H9 (cell line): ENCODE data around the gene GALNT5. TPM values are rescaled to one million over a fixed set of nuclear protein-coding genes. Genes with fewer than 3 reads are reported as not detected.

Source experiments
- DNase-seq: peaks from one replicate; pipeline ENCODE4 v3.0.0-alpha.2; 2017
- H2AFZ ChIP-seq: one replicate; pipeline ENCODE4 v1.6.1; 2013; ENCODE audit warnings: mild to moderate bottlenecking, low read length, control low read depth, moderate library complexity
- H2AK5ac ChIP-seq: 2 replicates; pipeline ENCODE4 v1.6.1; 2013; ENCODE audit warnings: low read length, control low read depth, mixed read lengths; ENCODE audit not compliant: insufficient read length
- H2BK120ac ChIP-seq: one replicate; pipeline ENCODE4 v1.6.1; 2013; ENCODE audit warnings: low read depth, mild to moderate bottlenecking, low read length, control low read depth, inconsistent platforms; ENCODE audit not compliant: poor library complexity, severe bottlenecking
- H2BK12ac ChIP-seq: 2 replicates; pipeline ENCODE4 v1.6.1; 2013; ENCODE audit warnings: low read length, control low read depth, mixed read lengths, low read depth; ENCODE audit not compliant: insufficient read length
- H2BK15ac ChIP-seq: 2 replicates; pipeline ENCODE4 v1.6.1; 2013; ENCODE audit warnings: low read depth, low read length, control low read depth
- H2BK20ac ChIP-seq: one replicate; pipeline ENCODE4 v1.6.1; 2013; ENCODE audit warnings: low read depth, mild to moderate bottlenecking, low read length, control low read depth, inconsistent platforms; ENCODE audit not compliant: poor library complexity, severe bottlenecking
- H2BK5ac ChIP-seq: 2 replicates; pipeline ENCODE4 v1.6.1; 2013; ENCODE audit warnings: low read length, control low read depth, mixed read lengths; ENCODE audit not compliant: insufficient read length
- H3K14ac ChIP-seq: 2 replicates; pipeline ENCODE4 v1.6.1; 2013; ENCODE audit warnings: low read length, control low read depth; ENCODE audit not compliant: insufficient read depth
- H3K18ac ChIP-seq: 2 replicates; pipeline ENCODE4 v1.6.1; 2013; ENCODE audit warnings: low read depth, mild to moderate bottlenecking, mixed read lengths, low read length, control low read depth; ENCODE audit not compliant: insufficient read length
- H3K23ac ChIP-seq: 2 replicates; pipeline ENCODE4 v1.6.1; 2013; ENCODE audit warnings: low read length, control low read depth, mixed read lengths, low read depth; ENCODE audit not compliant: insufficient read length
- H3K23me2 ChIP-seq: 2 replicates; pipeline ENCODE4 v1.6.1; 2013; ENCODE audit warnings: low read depth, mild to moderate bottlenecking, mixed read lengths, low read length, control low read depth; ENCODE audit not compliant: insufficient read length, poor library complexity, severe bottlenecking
- H3K27ac ChIP-seq: 2 replicates; pipeline ENCODE4 v1.5.1; 2013; ENCODE audit warnings: low read length, control low read depth, mixed read lengths, low read depth; ENCODE audit not compliant: insufficient read length
- H3K27me3 ChIP-seq: 2 replicates; pipeline ENCODE4 v1.6.1; 2013; ENCODE audit warnings: low read length, control low read depth, inconsistent platforms; ENCODE audit not compliant: insufficient read depth
- H3K4ac ChIP-seq: 2 replicates; pipeline ENCODE4 v1.6.1; 2013; ENCODE audit warnings: low read depth, mild to moderate bottlenecking, control low read depth, inconsistent platforms, low read length, moderate library complexity
- H3K4me1 ChIP-seq: 2 replicates; pipeline ENCODE4 v1.6.1; 2013; ENCODE audit warnings: low read length, control low read depth, inconsistent platforms; ENCODE audit not compliant: insufficient read depth
- H3K4me2 ChIP-seq: 2 replicates; pipeline ENCODE4 v1.6.1; 2013; ENCODE audit warnings: low read length, control low read depth, mixed read lengths; ENCODE audit not compliant: insufficient read length, insufficient read depth
- H3K56ac ChIP-seq: 2 replicates; pipeline ENCODE4 v1.6.1; 2013; ENCODE audit warnings: low read depth, mild to moderate bottlenecking, mixed read lengths, low read length, control low read depth; ENCODE audit not compliant: insufficient read length
- H3K79me1 ChIP-seq: 2 replicates; pipeline ENCODE4 v1.6.1; 2013; ENCODE audit warnings: low read depth, mild to moderate bottlenecking, moderate library complexity, low read length, control low read depth, inconsistent platforms; ENCODE audit not compliant: insufficient read depth, poor library complexity, severe bottlenecking
- H3K79me2 ChIP-seq: 2 replicates; pipeline ENCODE4 v1.6.1; 2013; ENCODE audit warnings: low read length, control low read depth, inconsistent platforms; ENCODE audit not compliant: insufficient read depth
- H3K9ac ChIP-seq: 2 replicates; pipeline ENCODE4 v1.6.1; 2013; ENCODE audit warnings: low read length, control low read depth, mixed read lengths; ENCODE audit not compliant: insufficient read length; ENCODE audit errors: extremely low read depth
- H3K9me3 ChIP-seq: one replicate; pipeline ENCODE4 v1.6.1; 2013; ENCODE audit warnings: low read depth, low read length, inconsistent platforms; ENCODE audit not compliant: control insufficient read depth
- H3T11ph ChIP-seq: one replicate; pipeline ENCODE4 v1.6.1; 2013; ENCODE audit warnings: mild to moderate bottlenecking, low read length, control low read depth, inconsistent platforms
- H4K20me1 ChIP-seq: one replicate; pipeline ENCODE4 v1.6.1; 2013; ENCODE audit not compliant: control insufficient read depth, insufficient read length, insufficient read depth
- H4K5ac ChIP-seq: 2 replicates; pipeline ENCODE4 v1.6.1; 2013; ENCODE audit warnings: low read depth, mild to moderate bottlenecking, mixed read lengths, low read length, control low read depth; ENCODE audit not compliant: insufficient read length
- H4K8ac ChIP-seq: replicated peaks from 2 replicates; pipeline ENCODE4 v1.6.1; 2013; ENCODE audit warnings: low read length, control low read depth, mixed read lengths, low read depth; ENCODE audit not compliant: insufficient read length
- H4K91ac ChIP-seq: 2 replicates; pipeline ENCODE4 v1.6.1; 2013; ENCODE audit warnings: low read depth, mild to moderate bottlenecking, moderate library complexity, mixed read lengths, low read length, control low read depth; ENCODE audit not compliant: insufficient read length
- H3K27ac Mint-ChIP-seq, 3 experiments: 2 replicates in 2 of 3; 3 replicates in 1 of 3; pipeline ENCODE4 v1.8.0; 2020 to 2021; ENCODE audit warnings: mixed read lengths in 3 of 3, mild to moderate bottlenecking in 1 of 3, moderate library complexity in 1 of 3
- H3K27me3 Mint-ChIP-seq: 2 replicates; pipeline ENCODE4 v1.8.0; 2021; ENCODE audit warnings: low read depth, mild to moderate bottlenecking, moderate library complexity, mixed read lengths
- H3K36me3 Mint-ChIP-seq, 3 experiments: 2 replicates in 2 of 3; 3 replicates in 1 of 3; pipeline ENCODE4 v1.8.0; 2020 to 2021; ENCODE audit warnings: low read depth in 3 of 3, mixed read lengths in 3 of 3; ENCODE audit not compliant: insufficient read depth in 1 of 3
- H3K4me1 Mint-ChIP-seq, 2 experiments: 2 replicates each; pipeline ENCODE4 v1.8.0; 2020; ENCODE audit warnings: mixed read lengths in 2 of 2
- H3K4me3 Mint-ChIP-seq, 2 experiments: 2 replicates in 1 of 2; 3 replicates in 1 of 2; pipeline ENCODE4 v1.8.0; 2020 to 2021; ENCODE audit warnings: mild to moderate bottlenecking in 2 of 2, mixed read lengths in 2 of 2, moderate library complexity in 1 of 2
- H3K9me3 Mint-ChIP-seq, 2 experiments: 2 replicates in 1 of 2; 3 replicates in 1 of 2; pipeline ENCODE4 v1.8.0; 2020; ENCODE audit warnings: mild to moderate bottlenecking in 2 of 2, mixed read lengths in 2 of 2, moderate library complexity in 1 of 2
- CTCF ChIP-seq: fragments of 200-600 bp; sonication (generic); conservative IDR thresholded peaks from 3 replicates; pipeline ENCODE4 v1.8.0; 2021; ENCODE audit warnings: antibody characterized with exemption, mild to moderate bottlenecking
- WGBS: extraction: QIAGEN DNeasy Blood & Tissue Kit; methylation state at CpG from one replicate; pipeline ENCODE4 v1.1.7; 2013; ENCODE audit warnings: missing lambda C conversion rate, low lambda C conversion rate, mixed read lengths; ENCODE audit not compliant: insufficient read length; ENCODE audit errors: extremely low coverage; 5-methylcytosine and 5-hydroxymethylcytosine counted together
- total RNA-seq: library from RNA; stranded (reverse); gene quantifications from 2 replicates; pipeline ENCODE4 v1.2.1, GENCODE V29; 2021

GALNT5 gene
- total RNA-seq, 1 experiment from 2014 or later: 0.17 TPM

GRCh38 chr2:157333304-157334047 is 76.0 kb downstream of the GALNT5 start:
- H3K36me3 Mint-ChIP-seq: no peaks in the 10 kb centered on the region
- Histone ChIP-seq H2BK5ac (no peak overlapping the region), H4K20me1 (no peaks in the 10 kb centered on the region), H3K4me2 (no peak overlapping the region), H4K5ac (no peak overlapping the region), H3K9ac (no peak overlapping the region), H3K23ac (no peak overlapping the region), H3K79me2 (no peaks in the 10 kb centered on the region), H4K8ac (no peak overlapping the region), H3K14ac (no peak overlapping the region), H3K4me1 (no peaks in the 10 kb centered on the region), H2BK20ac (peak overlapping the region; percentile 33), H2AFZ (no peak overlapping the region), H3K79me1 (no peaks in the 10 kb centered on the region), H3K18ac (no peak overlapping the region), H3K27me3 (no peaks in the 10 kb centered on the region; the same call in 1 of the 2 replicates), H3K4ac (no peak overlapping the region), H2BK120ac (no peak overlapping the region), H2BK15ac (no peak overlapping the region), H3K9me3 (no peaks in the 10 kb centered on the region), H4K91ac (no peak overlapping the region), H2BK12ac (no peak overlapping the region), H3T11ph (no peak overlapping the region), H3K56ac (no peak overlapping the region), H3K27ac (no peak overlapping the region), H2AK5ac (no peak overlapping the region), H3K23me2 (no peaks in the 10 kb centered on the region)
- no peak for TF ChIP-seq CTCF
- no peak for DNase-seq
- H3K4me3 Mint-ChIP-seq: no peak overlapping the region
- H3K4me1 Mint-ChIP-seq: peaks cover 6 to 7% of the 10 kb centered on the region in 2 experiments; a peak in 2 of 4 replicates
- WGBS: no CpG with 5 or more reads among the region's 2 CpGs
- H3K27ac Mint-ChIP-seq: no peak overlapping the region
- no peaks in the 10 kb centered on the region for H3K27me3 Mint-ChIP-seq
- no peaks in the 10 kb centered on the region for H3K9me3 Mint-ChIP-seq
